ENCODE measurements around the gene LYZ.

GRCh38 chr12:69304284-69304683, 43.9 kb upstream of the LYZ start:
- no peak for TF ChIP-seq EZH2 (IDR thresholded peaks at IDR 0.05; ENCODE audit: low read length)
- TF ChIP-seq, protein P1, sequence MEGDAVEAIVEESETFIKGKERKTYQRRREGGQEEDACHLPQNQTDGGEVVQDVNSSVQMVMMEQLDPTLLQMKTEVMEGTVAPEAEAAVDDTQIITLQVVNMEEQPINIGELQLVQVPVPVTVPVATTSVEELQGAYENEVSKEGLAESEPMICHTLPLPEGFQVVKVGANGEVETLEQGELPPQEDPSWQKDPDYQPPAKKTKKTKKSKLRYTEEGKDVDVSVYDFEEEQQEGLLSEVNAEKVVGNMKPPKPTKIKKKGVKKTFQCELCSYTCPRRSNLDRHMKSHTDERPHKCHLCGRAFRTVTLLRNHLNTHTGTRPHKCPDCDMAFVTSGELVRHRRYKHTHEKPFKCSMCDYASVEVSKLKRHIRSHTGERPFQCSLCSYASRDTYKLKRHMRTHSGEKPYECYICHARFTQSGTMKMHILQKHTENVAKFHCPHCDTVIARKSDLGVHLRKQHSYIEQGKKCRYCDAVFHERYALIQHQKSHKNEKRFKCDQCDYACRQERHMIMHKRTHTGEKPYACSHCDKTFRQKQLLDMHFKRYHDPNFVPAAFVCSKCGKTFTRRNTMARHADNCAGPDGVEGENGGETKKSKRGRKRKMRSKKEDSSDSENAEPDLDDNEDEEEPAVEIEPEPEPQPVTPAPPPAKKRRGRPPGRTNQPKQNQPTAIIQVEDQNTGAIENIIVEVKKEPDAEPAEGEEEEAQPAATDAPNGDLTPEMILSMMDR (optimal IDR thresholded peaks at IDR 0.05 in 1 of 3, IDR thresholded peaks at IDR 0.05 in 1 of 3, conservative IDR thresholded peaks at IDR 0.05 in 1 of 3; ENCODE audit: extremely low read depth in 1 of 3, insufficient read depth in 2 of 3, low read length in 3 of 3), result no peak

Data from keratinocyte (primary cell).